GM18502 (cell line): Measurements from ENCODE around the gene MNX1.

ENCODE experiments used
- ATAC-seq: cut with Tn5 transposase; IDR thresholded peaks from one replicate; pipeline ENCODE4 v1.9.1; 2021; ENCODE audit warnings: mild to moderate bottlenecking; ENCODE audit not compliant: unreplicated experiment, poor library complexity

The MNX1 gene

DNA sequence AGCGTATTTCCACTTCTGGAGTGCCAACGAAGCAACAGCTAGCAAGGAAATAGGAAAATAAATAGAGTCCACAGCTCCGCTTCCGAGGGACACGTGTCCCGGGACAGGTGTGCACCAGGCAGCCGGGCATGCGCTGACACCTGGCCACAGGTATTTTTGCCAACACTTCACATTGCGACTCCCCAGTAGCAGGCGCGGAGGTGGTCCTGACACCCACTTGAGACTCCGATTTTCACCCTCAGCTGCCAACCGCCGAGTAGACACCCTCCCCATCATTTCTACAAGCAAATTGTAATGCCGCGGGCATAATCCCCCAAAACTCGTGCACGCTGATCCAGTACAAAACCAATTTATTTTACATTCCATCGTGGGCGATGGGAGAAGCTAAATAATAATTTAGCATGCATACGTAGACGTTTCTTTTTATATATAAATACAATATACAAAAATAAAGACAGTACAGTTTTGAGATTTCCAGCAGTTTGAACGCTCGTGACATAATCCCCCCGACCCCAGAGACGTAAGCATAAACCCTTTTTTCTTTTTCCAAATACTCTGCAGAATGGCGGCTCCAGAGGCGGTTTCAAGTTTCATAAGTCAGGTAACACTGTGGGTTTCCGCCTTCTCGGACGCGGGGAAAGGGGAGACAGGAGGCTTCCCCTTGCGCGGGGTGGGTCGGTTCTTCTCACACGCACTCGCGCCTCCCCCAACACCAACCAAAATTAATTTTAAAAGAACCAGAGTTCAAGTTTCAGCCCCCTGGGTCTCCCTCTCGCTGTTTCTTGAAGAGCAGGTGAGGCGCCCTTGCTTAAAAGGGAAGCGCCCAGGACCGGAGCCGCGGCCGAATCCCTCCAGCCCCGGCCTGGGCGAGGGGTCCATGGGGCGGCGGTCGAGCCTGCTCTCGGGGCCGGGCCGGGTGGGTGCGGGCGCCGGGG is 5.7 kb downstream of the MNX1 start:
- ATAC-seq = no peak

DNA sequence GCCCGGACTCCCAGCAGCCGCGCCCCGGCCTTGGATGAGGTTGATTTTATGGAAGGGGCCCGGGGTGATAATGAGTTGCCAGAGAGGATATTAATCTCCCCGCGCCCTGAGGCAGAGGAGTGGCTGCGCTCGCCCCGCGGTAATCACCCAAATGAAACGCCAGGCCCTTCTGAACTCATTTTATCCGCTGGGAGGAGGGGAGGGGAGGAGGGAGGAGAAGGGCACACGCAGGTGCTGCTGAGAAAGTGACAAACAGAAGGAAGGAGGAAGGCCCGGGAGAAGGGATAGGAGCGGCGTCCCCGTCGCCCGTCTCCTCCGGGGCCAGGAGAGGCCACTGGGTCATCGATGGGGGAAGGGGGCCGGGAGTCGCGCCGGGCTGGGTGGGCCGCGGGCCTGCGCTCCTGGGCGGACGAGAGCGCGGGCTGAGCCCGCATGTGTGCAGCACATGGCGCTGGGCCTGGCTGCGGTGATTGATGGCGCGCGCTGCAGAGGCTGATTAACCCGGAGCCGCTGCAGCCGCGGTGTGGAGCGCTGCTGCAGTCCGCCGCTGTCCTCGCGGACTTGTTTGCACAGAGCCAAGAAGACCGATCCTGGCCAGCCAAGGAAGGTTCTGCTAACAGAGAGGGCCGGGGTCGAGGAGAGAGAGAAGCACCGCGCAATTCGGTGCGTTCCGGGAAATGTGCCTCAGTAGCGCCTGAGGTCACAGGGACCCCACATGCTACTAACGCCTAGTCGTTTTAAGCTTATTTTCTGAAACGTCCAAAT is 6.5 kb downstream of the MNX1 start:
- no peak for ATAC-seq

DNA sequence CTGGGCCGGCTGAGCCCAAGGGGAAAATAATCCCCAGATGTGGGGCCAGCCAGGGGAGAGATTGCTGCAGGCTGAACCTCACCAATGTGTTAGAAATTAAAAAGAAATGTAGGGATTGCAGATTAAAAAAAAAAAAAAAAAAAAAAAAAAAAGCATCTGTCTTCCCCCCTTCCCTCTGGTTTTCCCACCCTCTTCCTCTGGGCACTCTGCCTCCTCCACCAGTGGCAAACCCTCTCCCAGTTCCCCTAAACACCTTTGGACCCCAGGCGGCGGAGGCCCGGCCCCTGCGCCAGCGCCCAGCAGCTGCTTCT is 7.1 kb downstream of the MNX1 start:
- no peak for ATAC-seq

DNA sequence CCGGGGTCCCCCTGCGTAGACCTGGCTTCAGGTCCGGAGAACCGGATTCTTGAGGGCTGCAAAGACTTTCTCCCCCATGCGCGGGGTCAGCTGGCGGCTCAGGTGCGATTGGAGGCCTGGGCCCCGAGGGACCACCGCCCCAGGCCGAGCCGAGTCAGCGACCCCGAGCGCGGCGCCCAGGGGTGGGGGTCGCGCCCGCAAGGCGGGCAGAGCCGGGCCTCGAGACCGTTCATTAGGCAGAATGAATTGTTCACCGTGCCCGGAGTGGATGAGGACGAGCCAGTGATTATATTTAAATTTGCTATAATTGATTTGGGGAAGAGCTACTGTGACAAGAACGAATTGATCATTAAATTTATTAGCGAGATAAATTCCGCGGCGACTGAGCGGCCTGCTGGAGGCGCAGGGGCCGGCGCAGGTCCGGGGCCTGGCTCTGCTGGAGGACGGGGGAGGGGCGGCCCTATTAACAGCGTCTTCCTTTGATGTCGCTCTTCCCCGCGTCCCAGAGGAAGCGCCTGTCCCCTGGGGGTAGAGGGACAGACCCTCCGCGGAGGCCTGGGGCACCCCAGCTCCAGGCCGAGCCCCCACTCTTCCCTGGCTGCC is 7.5 kb downstream of the MNX1 start:
- no peak for ATAC-seq

DNA sequence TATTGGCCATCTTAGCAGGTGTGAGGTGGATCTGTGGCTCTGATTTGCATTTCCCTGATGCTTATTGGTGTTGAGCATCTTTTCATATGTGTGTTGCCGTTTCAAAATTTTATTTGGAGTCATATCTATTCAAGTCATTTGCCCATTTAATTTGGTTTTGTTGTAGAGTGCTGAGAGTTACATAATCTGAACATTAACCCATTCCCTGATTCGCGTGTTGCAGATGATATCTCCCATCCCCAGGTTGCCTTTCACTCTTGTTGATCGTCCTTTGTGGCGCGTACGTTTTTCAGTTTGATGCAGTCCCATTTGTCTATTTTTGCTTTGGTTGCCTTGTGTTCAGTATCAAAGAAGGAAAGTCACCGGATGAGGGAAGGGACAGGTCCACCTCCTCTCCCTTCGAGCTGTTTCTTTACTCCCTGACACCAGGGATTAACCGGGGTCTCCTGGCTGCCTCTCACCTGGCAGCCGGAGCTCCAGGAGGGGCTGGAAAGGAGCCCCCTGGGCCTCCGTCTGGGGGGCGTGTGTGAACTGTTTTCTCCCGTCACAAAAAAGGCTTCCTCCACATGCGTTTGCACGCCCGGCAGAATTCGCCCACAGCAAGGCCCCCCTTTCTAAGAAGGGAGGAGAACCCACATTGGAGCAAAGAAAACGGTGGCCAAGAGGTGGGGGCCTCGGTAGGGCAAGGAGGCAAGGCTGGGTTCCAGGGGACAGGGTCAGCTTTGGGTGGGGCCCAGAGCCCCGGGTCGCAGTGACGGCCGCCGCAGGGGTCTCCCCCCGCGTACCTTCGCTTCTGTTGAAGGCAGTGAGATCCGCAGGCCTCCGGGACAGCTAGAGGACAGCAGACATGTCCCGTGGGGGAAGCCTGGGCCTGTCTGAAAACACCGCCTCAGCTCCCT is 8.3 kb downstream of the MNX1 start:
- ATAC-seq = no peak

DNA sequence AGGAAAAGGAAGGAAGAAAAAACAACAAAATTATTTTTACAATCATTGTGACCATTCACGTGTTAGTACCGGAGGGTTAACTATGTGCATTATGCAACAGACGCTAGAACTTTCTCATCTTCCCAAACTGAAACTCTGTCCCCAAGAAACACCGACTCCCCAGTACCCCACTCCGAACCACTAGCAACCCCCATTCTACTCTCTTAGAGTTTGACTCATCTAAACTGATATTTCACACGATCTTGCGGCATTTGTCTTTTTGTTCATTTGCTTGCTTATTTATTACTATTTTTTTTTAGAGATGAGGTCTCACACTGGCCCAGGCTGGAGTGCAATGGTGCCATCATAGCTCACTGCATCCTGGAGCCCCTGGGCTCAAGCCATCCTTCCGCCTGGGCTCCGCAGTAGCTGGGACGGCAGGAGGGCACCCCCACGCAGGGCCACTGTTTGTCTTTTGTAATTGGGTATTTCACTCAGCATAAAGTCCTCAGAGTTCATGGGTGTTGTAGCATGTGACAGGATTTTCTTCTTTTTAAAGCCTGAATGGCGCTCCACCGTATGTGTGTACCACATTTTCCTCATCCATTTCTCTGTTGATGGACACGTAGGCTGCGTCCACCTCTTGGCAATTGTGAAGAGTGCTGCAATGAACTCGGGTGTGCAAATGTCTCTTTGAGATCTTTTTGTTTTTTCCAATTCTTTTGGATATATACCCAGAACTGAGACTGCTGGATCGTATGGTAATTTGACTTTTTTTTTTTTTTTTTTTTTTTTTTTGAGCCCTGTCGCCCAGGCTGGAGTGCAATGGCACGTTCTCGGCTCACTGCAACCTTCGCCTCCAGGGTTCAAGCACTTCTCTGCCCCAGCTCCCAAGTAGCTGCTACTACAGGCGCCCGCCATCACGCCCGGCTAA is 9.5 kb downstream of the MNX1 start:
- no peak for ATAC-seq

DNA sequence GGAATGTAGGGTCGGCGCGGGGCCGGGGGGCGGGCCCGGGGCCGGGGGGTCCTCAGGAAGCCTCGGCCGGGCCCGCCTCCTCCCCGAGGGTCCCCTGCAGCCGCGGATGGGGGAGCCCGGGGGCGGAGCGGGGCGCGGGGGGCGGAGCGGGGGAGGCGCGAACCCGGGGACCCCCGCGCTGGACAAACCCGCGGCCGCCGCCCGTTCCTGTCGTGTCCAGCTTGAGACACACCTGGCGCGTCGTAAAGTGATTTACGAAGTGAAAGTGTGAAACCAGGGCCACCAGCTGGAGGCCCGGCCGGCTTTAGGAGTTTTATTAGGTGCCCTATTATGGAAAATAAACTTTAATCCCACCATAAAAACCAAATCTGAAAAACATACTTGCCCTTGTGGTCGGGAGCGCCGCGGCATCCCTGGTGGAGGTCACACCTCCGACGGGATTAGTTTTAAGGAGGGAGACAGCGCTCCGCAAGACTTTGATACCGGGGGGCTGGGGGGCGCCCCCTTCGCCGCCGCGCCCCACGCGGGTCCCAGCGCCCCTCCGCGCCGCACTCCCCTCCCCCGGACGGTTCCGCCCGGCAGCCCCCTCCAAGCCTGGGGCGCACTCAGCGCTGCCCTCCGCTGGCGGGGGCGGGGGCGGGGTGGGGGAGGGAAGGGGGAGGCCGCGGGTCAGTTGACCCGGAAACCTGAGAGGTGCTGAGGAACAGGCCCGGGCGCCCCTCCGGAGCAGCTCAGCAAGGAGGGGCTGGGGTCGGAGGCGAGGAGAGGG is 10.3 kb downstream of the MNX1 start:
- no peak for ATAC-seq

DNA sequence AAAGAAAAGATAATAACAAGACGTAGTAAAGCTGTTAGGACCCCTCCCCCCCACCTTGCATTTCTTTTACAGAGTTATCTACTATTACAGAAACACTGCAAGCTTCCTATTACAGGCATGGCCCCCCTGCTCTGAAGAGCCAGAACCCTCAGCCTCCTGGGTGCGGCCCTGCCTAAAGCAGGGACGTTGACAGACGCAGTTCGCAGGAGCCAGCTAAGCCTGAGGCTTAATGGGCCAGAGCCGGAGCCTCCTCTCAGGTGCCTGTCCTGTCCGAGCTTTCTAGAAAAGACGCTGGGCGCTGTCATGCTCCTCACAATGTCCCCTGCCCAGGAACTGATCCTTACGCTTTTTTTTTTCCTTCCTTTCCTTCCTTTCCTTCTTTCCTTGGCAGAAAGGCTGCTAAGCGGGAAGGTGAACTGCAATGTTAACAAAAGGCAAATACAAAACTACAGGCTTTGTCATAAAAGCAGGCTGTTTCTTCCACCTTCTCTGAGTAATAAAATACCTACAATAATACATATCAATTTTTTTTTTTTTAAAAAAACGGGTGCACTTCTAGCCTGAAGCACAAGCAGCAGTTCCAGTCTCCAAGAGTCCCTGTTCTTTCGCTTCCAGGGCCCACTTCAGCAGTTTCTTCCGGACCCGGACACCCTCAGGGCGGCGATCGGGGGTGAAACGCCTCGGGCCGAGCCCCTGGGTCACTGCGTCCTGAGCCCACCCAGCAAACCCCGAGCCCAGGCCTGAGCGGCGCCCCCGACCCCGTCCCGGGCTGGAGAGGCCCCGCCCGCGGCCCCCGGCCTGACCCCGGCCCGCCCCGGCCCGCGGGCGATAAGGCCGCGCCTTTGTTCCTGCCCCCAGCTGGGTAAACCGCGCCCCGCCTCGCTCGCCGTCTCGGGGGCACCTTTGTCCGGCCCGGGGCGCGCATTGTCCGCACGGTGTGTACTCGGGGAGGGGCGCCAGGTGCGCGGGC is 11.2 kb downstream of the MNX1 start:
- ATAC-seq = no peak

DNA sequence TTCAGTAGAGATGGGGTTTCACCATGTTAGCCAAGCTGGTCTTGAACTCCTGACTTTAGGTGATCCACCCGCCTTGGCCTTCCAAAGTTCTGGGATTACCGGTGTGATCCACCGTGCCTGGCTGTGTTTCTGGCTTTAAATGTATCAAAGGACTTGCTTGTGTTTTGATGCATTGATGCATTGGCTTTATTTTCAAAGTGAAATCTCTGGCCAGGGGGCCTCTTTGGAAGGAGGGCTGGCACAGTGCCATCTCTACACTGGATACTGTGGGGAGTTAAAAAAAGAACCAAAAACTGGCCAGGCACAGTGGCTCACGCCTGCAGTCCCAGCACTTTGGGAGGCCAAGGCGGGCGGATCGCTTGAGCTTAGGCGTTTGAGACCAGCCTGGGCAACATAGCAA is 16.0 kb downstream of the MNX1 start:
- ATAC-seq = no peak

DNA sequence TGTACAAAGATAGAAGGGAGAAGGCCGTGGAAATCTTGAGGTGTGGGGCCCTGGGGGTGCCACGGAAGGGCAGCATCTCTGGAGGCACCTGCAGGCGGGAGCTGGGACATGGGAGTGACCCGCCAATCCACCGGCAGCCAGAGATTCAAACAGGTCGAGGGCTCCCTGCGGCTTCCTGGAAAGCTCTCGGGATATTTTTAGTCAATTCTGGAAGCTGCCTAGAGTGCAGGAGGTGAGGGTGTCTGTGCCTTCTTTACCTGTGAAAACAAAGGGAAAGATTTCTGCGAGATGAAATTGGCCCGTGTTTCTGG is 16.6 kb downstream of the MNX1 start:
- no peak for ATAC-seq

DNA sequence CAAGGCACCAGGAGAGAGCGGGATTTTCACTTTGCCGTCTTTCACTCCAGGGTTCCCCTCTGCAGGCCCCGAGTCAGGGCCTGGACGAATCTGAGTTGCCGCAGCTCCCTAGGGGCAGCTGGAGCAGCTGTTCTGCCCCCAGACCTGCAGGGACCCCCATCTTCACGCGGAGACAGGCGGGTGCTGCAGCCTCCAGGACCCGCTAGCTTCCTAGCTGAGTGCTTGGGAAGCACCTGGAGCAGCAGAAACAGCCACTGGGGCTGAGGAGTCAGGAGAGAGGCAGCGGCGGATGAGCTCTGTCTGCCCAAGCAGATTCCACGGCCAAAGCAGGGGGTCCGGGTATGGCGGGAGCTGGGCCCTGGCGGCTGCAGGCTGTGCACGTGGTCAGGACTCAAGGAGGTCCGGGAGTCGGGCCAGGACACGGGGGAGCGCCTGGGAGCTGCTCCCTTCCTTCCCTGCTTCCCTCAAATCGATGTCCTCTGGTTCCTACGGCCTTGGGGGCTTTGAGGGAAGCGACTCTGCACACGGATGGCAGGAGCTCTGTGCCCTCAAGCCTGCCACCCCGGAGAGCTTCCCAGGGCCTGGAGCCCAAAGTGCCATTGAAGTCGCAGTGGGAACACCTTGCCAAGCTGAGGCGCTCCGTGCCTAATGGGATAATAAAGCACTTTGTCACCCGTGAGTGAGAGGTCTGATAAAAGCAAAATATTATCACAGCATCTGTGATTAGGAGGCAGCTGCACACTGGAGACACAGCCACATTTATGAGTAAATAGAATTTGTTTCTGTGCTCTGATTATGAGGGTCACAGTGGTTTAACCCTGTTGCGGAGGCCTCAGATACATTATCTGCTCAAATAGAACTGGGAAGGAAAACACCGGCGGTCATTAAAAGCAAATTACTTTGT is 17.2 kb downstream of the MNX1 start:
- ATAC-seq = no peak

DNA sequence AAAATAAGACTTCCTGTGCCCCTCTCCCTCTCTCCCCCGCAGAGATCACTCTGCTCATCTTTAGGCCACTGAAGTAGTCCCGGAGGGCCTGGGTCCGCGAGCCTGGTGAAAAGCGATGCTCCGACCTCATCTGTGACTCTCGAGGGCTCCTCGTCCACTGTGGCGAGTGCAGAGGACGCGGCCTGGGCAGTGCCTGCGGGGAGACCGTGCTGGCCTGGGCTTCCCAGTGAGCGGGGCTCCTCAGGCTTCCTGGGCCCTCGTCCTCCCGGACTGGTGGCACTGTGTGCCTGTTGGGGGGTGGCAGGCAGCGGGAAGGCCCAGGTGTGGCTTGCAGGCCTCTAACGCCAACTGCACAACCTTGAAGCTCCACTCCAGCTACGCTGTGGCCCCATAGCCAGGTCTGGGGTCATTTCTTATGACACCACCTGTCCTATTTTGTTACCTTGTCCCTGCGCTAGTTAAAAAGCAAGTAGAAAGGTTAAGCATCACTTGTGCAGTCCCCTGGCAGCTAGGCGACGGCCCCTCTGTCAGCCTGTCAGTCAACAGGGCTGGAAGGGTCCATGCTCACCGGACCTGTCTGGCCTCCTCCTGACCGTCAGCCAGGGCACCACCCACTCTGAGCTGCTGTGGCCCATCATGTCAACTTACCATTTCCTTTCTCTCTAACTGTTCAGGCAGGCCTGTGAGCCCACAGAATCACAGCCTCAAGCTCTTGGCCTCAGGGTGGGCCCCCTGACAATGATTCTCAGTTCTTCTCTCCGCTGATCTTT is 20.5 kb downstream of the MNX1 start:
- no peak for ATAC-seq

DNA sequence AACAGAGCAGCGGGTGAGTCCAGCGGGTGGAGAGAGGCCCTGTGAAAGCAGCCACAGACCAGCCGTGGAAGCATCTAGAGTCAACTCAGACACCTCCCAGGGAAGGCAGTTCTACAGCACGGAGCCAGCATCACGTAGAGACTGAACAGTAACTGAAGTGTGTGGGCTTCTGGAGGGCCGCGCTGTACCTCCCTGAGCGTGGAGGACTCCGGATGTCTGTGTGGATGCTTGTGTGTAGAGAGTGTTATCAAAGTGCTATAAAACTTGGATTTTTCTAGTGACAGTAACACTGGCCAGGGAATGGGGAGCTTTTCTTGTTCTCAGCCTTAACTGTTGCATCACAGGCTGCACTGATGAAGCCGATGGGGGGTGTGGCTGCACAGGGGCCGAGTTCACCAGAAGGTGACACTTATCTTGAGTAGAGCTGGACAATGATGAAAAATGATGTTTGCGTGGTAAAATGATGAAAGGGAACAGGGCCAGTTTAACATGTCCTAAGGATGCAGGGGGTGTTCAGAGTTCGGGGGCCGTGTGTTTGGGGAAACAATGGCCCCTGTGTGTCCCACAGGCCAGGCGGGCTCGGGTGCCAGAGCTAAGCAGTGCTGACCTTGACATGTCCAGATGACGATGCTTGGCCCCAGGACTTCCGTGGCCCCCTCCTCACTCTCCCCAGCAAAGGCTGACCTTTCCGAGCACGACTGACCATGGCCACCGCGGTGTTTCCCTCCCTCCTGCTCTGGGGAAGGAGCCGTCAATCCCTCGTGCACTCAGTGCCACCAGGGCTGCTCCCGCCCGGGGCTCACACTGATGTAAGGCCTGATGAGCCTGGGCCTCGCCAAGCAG is 21.9 kb downstream of the MNX1 start:
- no peak for ATAC-seq

DNA sequence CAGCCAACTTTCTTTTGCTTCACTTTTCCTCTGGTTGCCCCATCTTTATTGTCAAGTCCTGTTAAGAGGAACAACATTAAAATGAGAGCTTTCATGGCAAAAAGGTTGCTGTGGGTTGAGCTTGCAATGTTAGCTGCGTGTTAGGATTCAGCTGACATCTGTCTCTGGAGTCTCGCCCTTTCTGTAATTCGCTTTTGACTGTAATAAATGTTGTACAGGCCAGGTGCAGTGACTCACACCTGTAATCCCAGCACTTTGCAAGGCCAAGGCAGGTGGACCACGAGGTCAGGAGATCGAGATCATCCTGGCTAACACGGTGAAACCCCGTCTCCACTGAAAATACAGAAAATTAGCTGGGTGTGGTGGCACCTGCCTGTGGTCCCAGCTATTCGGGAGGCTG is 24.1 kb downstream of the MNX1 start:
- ATAC-seq = no peak
